ENCODE data around the gene ALG12. TPM values are rescaled to one million over a fixed set of nuclear protein-coding genes. Genes with fewer than 3 reads are reported as not detected.
A peak's percentile ranks its signal among the peaks of the same experiment; 100 is the strongest.

The ALG12 gene
- total and polyA plus RNA-seq, 2 of the 13 experiments (the other 11 are each of a cell fraction or from before 2014, with no cell fraction given) = 7.8 to 15.8 TPM

GRCh38 chr22:49924113-49924833, 6.0 kb upstream of the ALG12 start:
- Histone ChIP-seq H3K27ac (ENCODE audit: extremely low read length, insufficient read depth, low read length) (no peak overlapping the region), H3K9me3 (ENCODE audit: low read length) (no peaks in the 10 kb centered on the region), H3K4me2 (ENCODE audit: low read depth, low read length) (no peak overlapping the region), H3K4me3 (replicated peaks in 1 of 3; ENCODE audit: insufficient read depth in 1 of 3, low read depth in 2 of 3, low read length in 3 of 3) (no peak overlapping the region), H3K79me2 (ENCODE audit: insufficient read depth, low read length) (no peaks in the 10 kb centered on the region), H3K36me3 (replicated peaks in 1 of 2; ENCODE audit: control insufficient read depth in 1 of 2, insufficient read depth in 2 of 2, low read length in 2 of 2) (peaks cover 0 to 10% of the 10 kb centered on the region in 2 experiments; a peak in 3 of 5 replicates), H3K27me3 (ENCODE audit: control insufficient read depth in 1 of 2, insufficient read depth in 2 of 2, low read length in 2 of 2) (no peaks in the 10 kb centered on the region), H2AFZ (ENCODE audit: low read length) (no peak overlapping the region), H4K20me1 (ENCODE audit: insufficient read depth, low read length) (no peaks in the 10 kb centered on the region), H3K4me1 (ENCODE audit: insufficient read depth, low read length) (peaks cover 11% of the 10 kb centered on the region), H3K9ac (ENCODE audit: insufficient read depth, low read depth, low read length) (no peak overlapping the region)
- CTCF ChIA-PET (ENCODE audit: low intra/inter-chr PET ratio, low total read pairs) = no interaction called here
- no TSS peak for BruUV-seq (replicated peaks)
- ATAC-seq (no peak), DNase-seq (ENCODE audit: low spot score) (no peak), FAIRE-seq (no peak)
- POLR2A ChIA-PET = no interaction called here
- WGBS (ENCODE audit: low lambda C conversion rate) = 95% methylated on average over 29 of the region's 31 CpGs
- intact Hi-C loops (cut with micrococcal nuclease; ENCODE audit: unreplicated experiment) (no loop called here), in situ Hi-C loops (cut with HindIII; ENCODE audit: extremely low pct_ligation_motif_present, low pct_unique_long_range_greater_than_20kb) (loop anchor here (5.0 kb wide), 1 partner anchor 157 kb away; no protein-coding TSS in a partner anchor)
- TF ChIP-seq ZNF672 (CRISPR knock-in tag; IDR thresholded peaks at IDR 0.05) (no peak), RAD21 (CRISPR knock-in tag; IDR thresholded peaks at IDR 0.05) (no peak), MXD1 (CRISPR knock-in tag; IDR thresholded peaks at IDR 0.05) (no peak)

GRCh38 chr22:49923445-49923844, 5.2 kb upstream of the ALG12 start:
- DNase-seq (ENCODE audit: low spot score) (no peak), ATAC-seq (no peak), FAIRE-seq (no peak)
- WGBS (ENCODE audit: low lambda C conversion rate) = 93% methylated on average over 16 of the region's 16 CpGs
- Histone ChIP-seq H3K27me3 (ENCODE audit: control insufficient read depth in 1 of 2, insufficient read depth in 2 of 2, low read length in 2 of 2) (no peaks in the 10 kb centered on the region), H3K27ac (ENCODE audit: extremely low read length, insufficient read depth, low read length) (no peak overlapping the region), H3K36me3 (replicated peaks in 1 of 2; ENCODE audit: control insufficient read depth in 1 of 2, insufficient read depth in 2 of 2, low read length in 2 of 2) (peaks cover 0 to 10% of the 10 kb centered on the region in 2 experiments; a peak in 3 of 5 replicates), H2AFZ (ENCODE audit: low read length) (no peak overlapping the region), H3K9ac (ENCODE audit: insufficient read depth, low read depth, low read length) (no peak overlapping the region), H3K9me3 (ENCODE audit: low read length) (no peaks in the 10 kb centered on the region), H3K4me2 (ENCODE audit: low read depth, low read length) (no peak overlapping the region), H3K4me1 (ENCODE audit: insufficient read depth, low read length) (peaks cover 15% of the 10 kb centered on the region), H3K79me2 (ENCODE audit: insufficient read depth, low read length) (peaks cover 3% of the 10 kb centered on the region), H4K20me1 (ENCODE audit: insufficient read depth, low read length) (no peaks in the 10 kb centered on the region), H3K4me3 (replicated peaks in 1 of 3; ENCODE audit: insufficient read depth in 1 of 3, low read depth in 2 of 3, low read length in 3 of 3) (no peak overlapping the region)
- no TSS peak for BruUV-seq (replicated peaks)
- TF ChIP-seq CTCF (CRISPR knock-in tag; IDR thresholded peaks at IDR 0.05) (peak; percentile 31; the same call in 1 of the 2 replicates), ZNF180 (CRISPR knock-in tag; IDR thresholded peaks at IDR 0.05; ENCODE audit: borderline replicate concordance, low read depth) (no peak), NFE2 (CRISPR knock-in tag; IDR thresholded peaks at IDR 0.05) (no peak), ZBTB33 (CRISPR knock-in tag; IDR thresholded peaks at IDR 0.05) (peak; percentile 78), PATZ1 (CRISPR knock-in tag; IDR thresholded peaks at IDR 0.05) (peak; percentile 78), ZNF740 (CRISPR knock-in tag; IDR thresholded peaks at IDR 0.05) (0 out of 2 replicates have a peak, but pooled peaks have one; percentile 70)
- in situ Hi-C loops (cut with HindIII; ENCODE audit: extremely low pct_ligation_motif_present, low pct_unique_long_range_greater_than_20kb) = loop anchor here (5.0 kb wide), 1 partner anchor 156 kb away; no protein-coding TSS in a partner anchor
- intact Hi-C loops (cut with micrococcal nuclease; ENCODE audit: unreplicated experiment) = no loop called here
- ChIA-PET POLR2A (no interaction called here), CTCF (ENCODE audit: low intra/inter-chr PET ratio, low total read pairs) (no interaction called here)
